ENCODE measurements around the gene FMNL1. TPM values are rescaled to one million over a fixed set of nuclear protein-coding genes. Genes with fewer than 3 reads are reported as not detected.

The FMNL1 gene
- total and polyA plus RNA-seq, 10 of the 15 experiments (the other 5 are each of a cell fraction or from before 2014, with no cell fraction given): 3.3 to 108 (median 19.5) TPM

DNA sequence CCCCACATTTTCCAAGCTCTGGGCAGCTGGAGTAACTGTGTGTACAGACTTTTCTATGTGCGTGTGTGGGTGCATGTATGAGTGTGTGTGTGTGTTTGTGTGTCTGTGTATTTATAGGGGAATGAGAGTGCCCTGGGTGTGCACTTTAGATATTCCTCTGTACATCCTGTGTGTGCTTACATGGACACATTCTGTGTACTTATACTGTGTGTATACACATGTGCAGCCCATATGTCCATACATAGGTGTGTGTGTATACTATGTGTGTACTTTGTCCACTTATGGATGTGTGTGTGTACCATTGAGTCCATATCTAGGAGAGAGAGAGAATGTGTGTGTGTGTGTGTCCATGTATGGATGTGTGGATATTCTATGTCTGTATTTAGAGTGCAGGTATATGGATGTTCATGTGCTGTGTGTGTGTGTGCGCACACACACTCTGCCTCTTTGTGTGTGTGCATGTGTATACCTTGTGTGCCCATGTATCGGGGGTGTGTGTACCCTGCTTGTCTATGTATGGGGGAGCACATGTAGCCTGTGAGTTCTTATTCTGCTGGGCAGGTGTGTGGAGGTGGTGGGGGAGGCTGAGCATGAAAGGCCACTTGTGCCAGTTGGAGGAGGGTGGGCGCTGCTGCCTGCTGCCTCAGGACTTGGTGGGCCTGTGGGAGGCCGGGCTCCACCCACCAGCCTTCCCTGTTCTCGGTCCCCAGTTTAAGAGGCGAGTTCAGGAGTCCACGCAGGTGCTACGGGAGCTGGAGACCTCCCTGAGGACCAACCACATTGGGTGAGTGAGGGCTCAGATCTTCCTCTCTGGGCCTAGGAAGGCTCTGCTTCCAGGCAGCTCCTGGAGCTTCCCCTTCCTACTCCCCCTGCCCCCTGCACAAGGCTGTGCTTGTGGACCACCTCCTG, 11.1 kb downstream of the FMNL1 start (continued):
- TF ChIP-seq NFIC (IDR thresholded peaks at IDR 0.05; ENCODE audit: low read depth, low read length) (no peak), EZH2 (IDR thresholded peaks at IDR 0.05; ENCODE audit: borderline replicate concordance, control insufficient read depth, low read depth, low read length) (no peak), RB1 (IDR thresholded peaks at IDR 0.05; ENCODE audit: borderline replicate concordance) (no peak)
- TF ChIP-seq, protein P1, sequence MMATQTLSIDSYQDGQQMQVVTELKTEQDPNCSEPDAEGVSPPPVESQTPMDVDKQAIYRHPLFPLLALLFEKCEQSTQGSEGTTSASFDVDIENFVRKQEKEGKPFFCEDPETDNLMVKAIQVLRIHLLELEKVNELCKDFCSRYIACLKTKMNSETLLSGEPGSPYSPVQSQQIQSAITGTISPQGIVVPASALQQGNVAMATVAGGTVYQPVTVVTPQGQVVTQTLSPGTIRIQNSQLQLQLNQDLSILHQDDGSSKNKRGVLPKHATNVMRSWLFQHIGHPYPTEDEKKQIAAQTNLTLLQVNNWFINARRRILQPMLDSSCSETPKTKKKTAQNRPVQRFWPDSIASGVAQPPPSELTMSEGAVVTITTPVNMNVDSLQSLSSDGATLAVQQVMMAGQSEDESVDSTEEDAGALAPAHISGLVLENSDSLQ (IDR thresholded peaks at IDR 0.05): no peak

DNA sequence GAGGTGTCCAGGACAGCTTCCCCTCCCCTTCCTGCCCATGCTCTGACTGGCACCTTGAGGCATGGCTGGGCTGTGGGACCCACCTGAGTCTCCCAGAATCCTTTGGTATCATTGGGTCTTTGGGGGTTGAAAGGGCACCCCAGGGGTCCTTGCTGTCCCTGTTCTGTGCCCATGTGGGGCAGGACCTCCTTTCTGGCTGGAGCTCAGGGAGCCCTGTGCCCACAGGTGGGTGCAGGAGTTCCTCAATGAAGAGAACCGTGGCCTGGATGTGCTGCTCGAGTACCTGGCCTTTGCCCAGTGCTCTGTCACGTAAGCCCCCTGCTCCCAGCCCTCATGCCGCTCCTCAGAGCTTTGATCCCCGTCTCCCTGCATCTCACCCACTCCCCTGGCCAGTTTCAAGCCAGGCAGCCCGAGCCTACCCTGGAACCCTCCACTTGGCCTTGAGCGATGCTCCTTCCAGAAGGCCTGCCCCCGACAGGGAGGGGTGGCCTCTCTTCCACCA, 11.8 kb downstream of the FMNL1 start:
- Histone ChIP-seq H3K4me1 (ENCODE audit: control insufficient read depth, insufficient read depth, low read length) (peaks cover 23% of the 10 kb centered on the region), H3K4me2 (ENCODE audit: control insufficient read depth, insufficient read depth) (no peak overlapping the region), H3K27me3 (replicated peaks in 1 of 2; ENCODE audit: control insufficient read depth in 2 of 2, insufficient read depth in 2 of 2, low read length in 1 of 2) (no peaks in the 10 kb centered on the region), H3K9me3 (replicated peaks; ENCODE audit: control insufficient read depth, insufficient read depth, low read length) (no peaks in the 10 kb centered on the region), H3K27ac (ENCODE audit: control insufficient read depth, insufficient read depth) (no peak overlapping the region), H3K4me3 (no peak overlapping the region), H3K9ac (ENCODE audit: control insufficient read depth, insufficient read depth, low read length) (no peak overlapping the region), H2AFZ (ENCODE audit: control insufficient read depth, low read depth, low read length) (no peak overlapping the region), H3K36me3 (ENCODE audit: control insufficient read depth in 2 of 2, insufficient read depth in 2 of 2, low read length in 1 of 2) (peaks cover 30 to 34% of the 10 kb centered on the region in 2 experiments), H3K79me2 (ENCODE audit: control insufficient read depth, insufficient read depth, low read length) (peaks cover 27% of the 10 kb centered on the region), H4K20me1 (ENCODE audit: control insufficient read depth, insufficient read depth) (no peaks in the 10 kb centered on the region; the same call in 1 of the 2 replicates)
- no peak for ATAC-seq
- TF ChIP-seq, protein P2, sequence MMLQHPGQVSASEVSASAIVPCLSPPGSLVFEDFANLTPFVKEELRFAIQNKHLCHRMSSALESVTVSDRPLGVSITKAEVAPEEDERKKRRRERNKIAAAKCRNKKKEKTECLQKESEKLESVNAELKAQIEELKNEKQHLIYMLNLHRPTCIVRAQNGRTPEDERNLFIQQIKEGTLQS (IDR thresholded peaks at IDR 0.05; ENCODE audit: borderline replicate concordance, extremely low read depth, low read depth, low read length): no peak
- TF ChIP-seq NFYA (IDR thresholded peaks at IDR 0.05; ENCODE audit: borderline replicate concordance, low read depth, low read length): no peak
- TF ChIP-seq HDGF (IDR thresholded peaks at IDR 0.05): no peak
- no peak for TF ChIP-seq CBX5 (IDR thresholded peaks at IDR 0.05; ENCODE audit: low read depth)
- TF ChIP-seq CREM (IDR thresholded peaks at IDR 0.05; ENCODE audit: low read depth): no peak
- no peak for DNase-seq (ENCODE audit: low read depth, low spot score)
- RAD21 ChIA-PET (ENCODE audit: unreplicated experiment): interaction anchor here (10.1 kb wide), 1 partner anchor 13 kb away, joined by 225 read pairs; the partner anchor contains the start of gene FMNL1
- 80% methylated on average over 8 of the region's 8 CpGs for WGBS (ENCODE audit: insufficient coverage, insufficient replicate concordance, low lambda C conversion rate, missing lambda C conversion rate)
- SMC1A ChIA-PET (ENCODE audit: uncharacterized antibody, unreplicated experiment): interaction anchor here (0.6 to 11.4 kb wide), 3 partner anchors 10 to 152 kb away, joined by 3 to 201 read pairs (median 8); no protein-coding TSS in a partner anchor
- no TSS peak for BruUV-seq (replicated peaks)
- intact Hi-C loops (cut with micrococcal nuclease; ENCODE audit: unreplicated experiment) (no loop called here), in situ Hi-C loops (cut with MboI) (no loop called here)
- CTCF ChIA-PET: interaction anchor here (1.0 to 12.8 kb wide), 2 partner anchors 14 to 98 kb away, joined by 3 to 429 read pairs; partner anchors contain the start of genes ACBD4 and FMNL1
- no peak for FAIRE-seq
- POLR2A ChIA-PET: interaction anchor here (0.5 to 5.4 kb wide), 2 partner anchors 12 to 57 kb away, joined by 3 to 53 read pairs; partner anchors contain the start of gene FMNL1
